Gastrocnemius medialis (tissue), 4 donors: ENCODE measurements around the gene DMBX1.

ENCODE experiments used
- CTCF ChIP-seq, 5 experiments: fragments of 450-650 bp in 3 of 5; fragments of 200-600 bp in 2 of 5; sonication (generic) in 2 of 5; IDR thresholded peaks in 4 of 5; conservative IDR thresholded peaks in 1 of 5; 1 replicate in 4 of 5; 2 replicates in 1 of 5; pipeline ENCODE4 v1.5.1; 2016 to 2019; ENCODE audit warnings: antibody characterized with exemption in 5 of 5, mild to moderate bottlenecking in 3 of 5, moderate library complexity in 3 of 5
- POLR2A ChIP-seq, 2 donors: fragments of 450-650 bp; IDR thresholded peaks; one replicate each; pipeline ENCODE4 v1.6.1; 2017; ENCODE audit warnings: antibody characterized with exemption in 2 of 2, mild to moderate bottlenecking in 2 of 2, moderate library complexity in 2 of 2

GRCh38 chr1:46466477-46467182 lies 23.0 kb upstream of the DMBX1 start:
- TF ChIP-seq CTCF (IDR thresholded peaks at IDR 0.05 in 4 of 5, conservative IDR thresholded peaks at IDR 0.05 in 1 of 5) (no peak), POLR2A (IDR thresholded peaks at IDR 0.05) (no peak)
